ENCODE results near the gene MIOX.

MIOX gene

DNA sequence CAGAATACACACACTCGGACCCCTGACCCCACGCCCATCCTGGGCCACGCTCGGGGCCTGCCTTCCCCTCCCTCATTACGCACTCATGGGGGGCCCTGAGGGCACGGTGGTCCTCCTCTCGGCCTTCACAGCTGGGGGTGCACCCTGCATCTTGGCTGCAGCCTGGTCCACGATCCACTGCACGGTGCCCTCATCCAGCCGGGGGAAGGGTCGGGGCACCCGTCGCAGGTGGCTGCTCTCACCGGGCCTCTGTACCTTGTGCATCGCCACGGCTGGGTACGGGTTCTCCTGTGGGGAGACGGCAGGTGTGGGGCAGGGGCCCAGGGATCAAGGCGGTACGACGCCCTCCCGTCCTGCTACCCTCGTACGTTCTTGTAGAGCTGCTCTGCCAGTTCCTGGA, 22.2 kb upstream of the MIOX start (continued):
- TF ChIP-seq, protein P1, sequence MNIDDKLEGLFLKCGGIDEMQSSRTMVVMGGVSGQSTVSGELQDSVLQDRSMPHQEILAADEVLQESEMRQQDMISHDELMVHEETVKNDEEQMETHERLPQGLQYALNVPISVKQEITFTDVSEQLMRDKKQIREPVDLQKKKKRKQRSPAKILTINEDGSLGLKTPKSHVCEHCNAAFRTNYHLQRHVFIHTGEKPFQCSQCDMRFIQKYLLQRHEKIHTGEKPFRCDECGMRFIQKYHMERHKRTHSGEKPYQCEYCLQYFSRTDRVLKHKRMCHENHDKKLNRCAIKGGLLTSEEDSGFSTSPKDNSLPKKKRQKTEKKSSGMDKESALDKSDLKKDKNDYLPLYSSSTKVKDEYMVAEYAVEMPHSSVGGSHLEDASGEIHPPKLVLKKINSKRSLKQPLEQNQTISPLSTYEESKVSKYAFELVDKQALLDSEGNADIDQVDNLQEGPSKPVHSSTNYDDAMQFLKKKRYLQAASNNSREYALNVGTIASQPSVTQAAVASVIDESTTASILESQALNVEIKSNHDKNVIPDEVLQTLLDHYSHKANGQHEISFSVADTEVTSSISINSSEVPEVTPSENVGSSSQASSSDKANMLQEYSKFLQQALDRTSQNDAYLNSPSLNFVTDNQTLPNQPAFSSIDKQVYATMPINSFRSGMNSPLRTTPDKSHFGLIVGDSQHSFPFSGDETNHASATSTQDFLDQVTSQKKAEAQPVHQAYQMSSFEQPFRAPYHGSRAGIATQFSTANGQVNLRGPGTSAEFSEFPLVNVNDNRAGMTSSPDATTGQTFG (tag by site-specific recombination; IDR thresholded peaks at IDR 0.05; ENCODE audit: borderline replicate concordance), result no peak
- TF ChIP-seq ZNF221 (tag by site-specific recombination; IDR thresholded peaks at IDR 0.05; ENCODE audit: borderline replicate concordance), result no peak
- TF ChIP-seq ZNF169 (tag by site-specific recombination; IDR thresholded peaks at IDR 0.05), result no peak
- 0 out of 2 replicates have a peak, but pooled peaks have one; percentile 35 for TF ChIP-seq PBX3 (CRISPR knock-in tag; IDR thresholded peaks at IDR 0.05)

- H3K36me3 ChIP-seq (ENCODE audit: control insufficient read depth in 2 of 2, insufficient read depth in 1 of 2, low read length in 2 of 2), result peaks cover 0 to 90% of the 10 kb centered on the region in 2 experiments; a peak in 2 of 3 replicates
- ChIA-PET CTCF (no interaction called here), POLR2A (interaction anchor here (0.5 to 1.5 kb wide), 2 partner anchors 42 to 1153 kb away, joined by 3 to 4 read pairs; partner anchors contain the start of gene LMF2)
- no peaks in the 10 kb centered on the region for H3K9me3 ChIP-seq (ENCODE audit: control insufficient read depth, insufficient read depth, low read depth, low read length)
- no peak overlapping the region for H3K27ac ChIP-seq (ENCODE audit: extremely low read depth, low read depth, low read length)
- H3K4me1 ChIP-seq (ENCODE audit: control insufficient read depth, insufficient read depth, low read length), result peaks cover 7% of the 10 kb centered on the region
- H3K4me3 ChIP-seq (ENCODE audit: low read depth, low read length), result no peak overlapping the region
- TF ChIP-seq KLF8 (tag by site-specific recombination; IDR thresholded peaks at IDR 0.05), result no peak
- TF ChIP-seq, protein P2, sequence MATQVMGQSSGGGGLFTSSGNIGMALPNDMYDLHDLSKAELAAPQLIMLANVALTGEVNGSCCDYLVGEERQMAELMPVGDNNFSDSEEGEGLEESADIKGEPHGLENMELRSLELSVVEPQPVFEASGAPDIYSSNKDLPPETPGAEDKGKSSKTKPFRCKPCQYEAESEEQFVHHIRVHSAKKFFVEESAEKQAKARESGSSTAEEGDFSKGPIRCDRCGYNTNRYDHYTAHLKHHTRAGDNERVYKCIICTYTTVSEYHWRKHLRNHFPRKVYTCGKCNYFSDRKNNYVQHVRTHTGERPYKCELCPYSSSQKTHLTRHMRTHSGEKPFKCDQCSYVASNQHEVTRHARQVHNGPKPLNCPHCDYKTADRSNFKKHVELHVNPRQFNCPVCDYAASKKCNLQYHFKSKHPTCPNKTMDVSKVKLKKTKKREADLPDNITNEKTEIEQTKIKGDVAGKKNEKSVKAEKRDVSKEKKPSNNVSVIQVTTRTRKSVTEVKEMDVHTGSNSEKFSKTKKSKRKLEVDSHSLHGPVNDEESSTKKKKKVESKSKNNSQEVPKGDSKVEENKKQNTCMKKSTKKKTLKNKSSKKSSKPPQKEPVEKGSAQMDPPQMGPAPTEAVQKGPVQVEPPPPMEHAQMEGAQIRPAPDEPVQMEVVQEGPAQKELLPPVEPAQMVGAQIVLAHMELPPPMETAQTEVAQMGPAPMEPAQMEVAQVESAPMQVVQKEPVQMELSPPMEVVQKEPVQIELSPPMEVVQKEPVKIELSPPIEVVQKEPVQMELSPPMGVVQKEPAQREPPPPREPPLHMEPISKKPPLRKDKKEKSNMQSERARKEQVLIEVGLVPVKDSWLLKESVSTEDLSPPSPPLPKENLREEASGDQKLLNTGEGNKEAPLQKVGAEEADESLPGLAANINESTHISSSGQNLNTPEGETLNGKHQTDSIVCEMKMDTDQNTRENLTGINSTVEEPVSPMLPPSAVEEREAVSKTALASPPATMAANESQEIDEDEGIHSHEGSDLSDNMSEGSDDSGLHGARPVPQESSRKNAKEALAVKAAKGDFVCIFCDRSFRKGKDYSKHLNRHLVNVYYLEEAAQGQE (tag by site-specific recombination; IDR thresholded peaks at IDR 0.05), result no peak
- TF ChIP-seq ZNF274 (IDR thresholded peaks at IDR 0.05; ENCODE audit: low read length), result no peak
- TF ChIP-seq ZNF274 (tag by site-specific recombination; IDR thresholded peaks at IDR 0.05; ENCODE audit: borderline replicate concordance), result no peak
- TF ChIP-seq, protein P3, sequence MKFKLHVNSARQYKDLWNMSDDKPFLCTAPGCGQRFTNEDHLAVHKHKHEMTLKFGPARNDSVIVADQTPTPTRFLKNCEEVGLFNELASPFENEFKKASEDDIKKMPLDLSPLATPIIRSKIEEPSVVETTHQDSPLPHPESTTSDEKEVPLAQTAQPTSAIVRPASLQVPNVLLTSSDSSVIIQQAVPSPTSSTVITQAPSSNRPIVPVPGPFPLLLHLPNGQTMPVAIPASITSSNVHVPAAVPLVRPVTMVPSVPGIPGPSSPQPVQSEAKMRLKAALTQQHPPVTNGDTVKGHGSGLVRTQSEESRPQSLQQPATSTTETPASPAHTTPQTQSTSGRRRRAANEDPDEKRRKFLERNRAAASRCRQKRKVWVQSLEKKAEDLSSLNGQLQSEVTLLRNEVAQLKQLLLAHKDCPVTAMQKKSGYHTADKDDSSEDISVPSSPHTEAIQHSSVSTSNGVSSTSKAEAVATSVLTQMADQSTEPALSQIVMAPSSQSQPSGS (tag by site-specific recombination; IDR thresholded peaks at IDR 0.05; ENCODE audit: low read depth), result no peak
- TF ChIP-seq AEBP2 (tag by site-specific recombination; IDR thresholded peaks at IDR 0.05; ENCODE audit: borderline replicate concordance), result no peak
- TF ChIP-seq EGR2 (tag by site-specific recombination; IDR thresholded peaks at IDR 0.05; ENCODE audit: low read depth), result peak; percentile 53; the same call in 1 of the 2 replicates
- TF ChIP-seq, protein P4, sequence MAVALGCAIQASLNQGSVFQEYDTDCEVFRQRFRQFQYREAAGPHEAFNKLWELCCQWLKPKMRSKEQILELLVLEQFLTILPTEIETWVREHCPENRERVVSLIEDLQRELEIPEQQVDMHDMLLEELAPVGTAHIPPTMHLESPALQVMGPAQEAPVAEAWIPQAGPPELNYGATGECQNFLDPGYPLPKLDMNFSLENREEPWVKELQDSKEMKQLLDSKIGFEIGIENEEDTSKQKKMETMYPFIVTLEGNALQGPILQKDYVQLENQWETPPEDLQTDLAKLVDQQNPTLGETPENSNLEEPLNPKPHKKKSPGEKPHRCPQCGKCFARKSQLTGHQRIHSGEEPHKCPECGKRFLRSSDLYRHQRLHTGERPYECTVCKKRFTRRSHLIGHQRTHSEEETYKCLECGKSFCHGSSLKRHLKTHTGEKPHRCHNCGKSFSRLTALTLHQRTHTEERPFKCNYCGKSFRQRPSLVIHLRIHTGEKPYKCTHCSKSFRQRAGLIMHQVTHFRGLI (tag by site-specific recombination; IDR thresholded peaks at IDR 0.05), result no peak
- no peak for TF ChIP-seq ZNF341 (tag by site-specific recombination; IDR thresholded peaks at IDR 0.05; ENCODE audit: low read depth)
- no peak for TF ChIP-seq TCF7L2 (IDR thresholded peaks at IDR 0.05; ENCODE audit: borderline replicate concordance, low read depth, low read length)
- TF ChIP-seq, protein P5, sequence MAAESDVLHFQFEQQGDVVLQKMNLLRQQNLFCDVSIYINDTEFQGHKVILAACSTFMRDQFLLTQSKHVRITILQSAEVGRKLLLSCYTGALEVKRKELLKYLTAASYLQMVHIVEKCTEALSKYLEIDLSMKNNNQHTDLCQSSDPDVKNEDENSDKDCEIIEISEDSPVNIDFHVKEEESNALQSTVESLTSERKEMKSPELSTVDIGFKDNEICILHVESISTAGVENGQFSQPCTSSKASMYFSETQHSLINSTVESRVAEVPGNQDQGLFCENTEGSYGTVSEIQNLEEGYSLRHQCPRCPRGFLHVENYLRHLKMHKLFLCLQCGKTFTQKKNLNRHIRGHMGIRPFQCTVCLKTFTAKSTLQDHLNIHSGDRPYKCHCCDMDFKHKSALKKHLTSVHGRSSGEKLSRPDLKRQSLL (tag by site-specific recombination; IDR thresholded peaks at IDR 0.05), result no peak
- TF ChIP-seq WT1 (tag by site-specific recombination; IDR thresholded peaks at IDR 0.05), result no peak
- TF ChIP-seq PRDM4 (tag by site-specific recombination; IDR thresholded peaks at IDR 0.05), result no peak
Observed at GRCh38 chr22:50465066-50465930, 21.4 kb upstream of the MIOX start.

Data from HEK293 (cell line).